IMR-90 (cell line): Measurements from ENCODE around the gene SPRY1. TPM values are rescaled to one million over a fixed set of nuclear protein-coding genes. Genes with fewer than 3 reads are reported as not detected.

ENCODE experiments used
- ATAC-seq: fragments of 200-7000 bp; cut with Tn5 transposase; 2 replicates; pipeline ENCODE4 v1.9.1; 2020; ENCODE audit warnings: low read depth, mild to moderate bottlenecking, moderate library complexity
- BruUV-seq: library from RNA; stranded (reverse); fragments of 400-500 nt; replicated peaks from 2 replicates; lab custom pipeline; 2021; lab: Mats Ljungman, UMichigan
- CTCF ChIA-PET: fragments of 300-600 bp; formaldehyde crosslinking; extraction: SDS; loops from one replicate; lab custom pipeline; 2021; ENCODE audit warnings: antibody characterized with exemption; lab: Yijun Ruan, JAX
- POLR2A ChIA-PET: fragments of 300-600 bp; sonication (Branson Sonifier 250); formaldehyde crosslinking; loops from one replicate; lab custom pipeline; 2022; ENCODE audit warnings: antibody characterized with exemption; ENCODE audit not compliant: unreplicated experiment; lab: Charles Lee
- DNase-seq: peaks from one replicate; pipeline ENCODE4 v3.0.0; 2013
- H2AFZ ChIP-seq: replicated peaks from 2 replicates; pipeline ENCODE3; 2013; ENCODE audit warnings: low read length, mild to moderate bottlenecking; ENCODE audit not compliant: poor library complexity
- H2AK5ac ChIP-seq: 2 replicates; pipeline ENCODE4 v1.6.1; 2013; ENCODE audit warnings: low read depth, low read length, inconsistent platforms
- H2AK9ac ChIP-seq: replicated peaks from 2 replicates; pipeline ENCODE3; 2013; ENCODE audit warnings: mild to moderate bottlenecking, low read depth, low read length, moderate library complexity; ENCODE audit not compliant: poor library complexity
- H2BK120ac ChIP-seq: 2 replicates; pipeline ENCODE4 v1.6.1; 2013; ENCODE audit warnings: low read depth, low read length, inconsistent platforms
- H2BK15ac ChIP-seq: 3 replicates; pipeline ENCODE4 v1.6.1; 2013; ENCODE audit warnings: low read depth, low read length, inconsistent platforms
- H2BK20ac ChIP-seq: 2 replicates; pipeline ENCODE4 v1.6.1; 2013; ENCODE audit warnings: low read depth, mild to moderate bottlenecking, inconsistent platforms, low read length, moderate library complexity
- H2BK5ac ChIP-seq: 2 replicates; pipeline ENCODE4 v1.6.1; 2013; ENCODE audit warnings: mild to moderate bottlenecking, low read depth, low read length, inconsistent platforms; ENCODE audit not compliant: poor library complexity, severe bottlenecking
- H3K14ac ChIP-seq: replicated peaks from 2 replicates; pipeline ENCODE4 v1.6.1; 2013; ENCODE audit warnings: low read depth, low read length, inconsistent platforms
- H3K18ac ChIP-seq: 2 replicates; pipeline ENCODE4 v1.6.1; 2013; ENCODE audit warnings: low read depth, low read length, control low read depth
- H3K23ac ChIP-seq: 2 replicates; pipeline ENCODE4 v1.6.1; 2013; ENCODE audit warnings: low read depth, low read length, inconsistent platforms
- H3K27ac ChIP-seq: 2 replicates; pipeline ENCODE4 v1.5.1; 2013; ENCODE audit warnings: mild to moderate bottlenecking, control low read depth, low read length; ENCODE audit not compliant: insufficient read depth
- H3K27me3 ChIP-seq: 2 replicates; pipeline ENCODE4 v1.6.1; 2013; ENCODE audit warnings: low read length; ENCODE audit not compliant: control insufficient read depth, insufficient read depth
- H3K36me3 ChIP-seq: 2 replicates; pipeline ENCODE4 v1.6.1; 2013; ENCODE audit warnings: low read length, mixed read lengths; ENCODE audit not compliant: control insufficient read depth, insufficient read depth
- H3K4ac ChIP-seq: 2 replicates; pipeline ENCODE4 v1.6.1; 2013; ENCODE audit warnings: low read depth, low read length, inconsistent platforms
- H3K4me1 ChIP-seq: 2 replicates; pipeline ENCODE4 v1.6.1; 2013; ENCODE audit warnings: low read length, mixed read lengths; ENCODE audit not compliant: control insufficient read depth, insufficient read depth
- H3K4me2 ChIP-seq: 2 replicates; pipeline ENCODE4 v1.6.1; 2013; ENCODE audit warnings: low read depth, mild to moderate bottlenecking, control low read depth, low read length, moderate library complexity
- H3K4me3 ChIP-seq: 2 replicates; pipeline ENCODE4 v1.5.1; 2013; ENCODE audit warnings: low read depth, mild to moderate bottlenecking, control low read depth, low read length, moderate library complexity; ENCODE audit not compliant: insufficient read depth
- H3K56ac ChIP-seq: 2 replicates; pipeline ENCODE4 v1.6.1; 2013; ENCODE audit warnings: low read length, inconsistent platforms; ENCODE audit not compliant: insufficient read depth; ENCODE audit errors: extremely low read depth
- H3K79me1 ChIP-seq, 2 experiments: 2 replicates each; pipeline ENCODE4 v1.6.1; 2013; ENCODE audit warnings: low read length in 2 of 2, inconsistent platforms in 1 of 2, low read depth in 1 of 2
- H3K9ac ChIP-seq: 2 replicates; pipeline ENCODE4 v1.6.1; 2013; ENCODE audit warnings: low read depth, low read length, control low read depth
- H3K9me1 ChIP-seq: 2 replicates; pipeline ENCODE4 v1.6.1; 2013; ENCODE audit warnings: low read length, inconsistent platforms; ENCODE audit not compliant: insufficient read depth
- H3K9me3 ChIP-seq: 2 replicates; pipeline ENCODE4 v1.6.1; 2013; ENCODE audit warnings: low read length; ENCODE audit not compliant: control insufficient read depth, insufficient read depth
- H4K20me1 ChIP-seq: 2 replicates; pipeline ENCODE4 v1.6.1; 2013; ENCODE audit warnings: low read length, inconsistent platforms; ENCODE audit not compliant: insufficient read depth
- H4K5ac ChIP-seq: 2 replicates; pipeline ENCODE4 v1.6.1; 2013; ENCODE audit warnings: mild to moderate bottlenecking, low read depth, low read length, control low read depth
- H4K8ac ChIP-seq, 2 experiments: 2 replicates each; pipeline ENCODE4 v1.6.1; 2013; ENCODE audit warnings: low read depth in 2 of 2, low read length in 2 of 2, control low read depth in 1 of 2, inconsistent platforms in 1 of 2
- H4K91ac ChIP-seq: 2 replicates; pipeline ENCODE4 v1.6.1; 2013; ENCODE audit warnings: low read depth, low read length, inconsistent platforms; ENCODE audit not compliant: insufficient read depth
- CEBPB ChIP-seq: IDR thresholded peaks from 2 replicates; pipeline ENCODE4 v1.6.1; 2012; ENCODE audit warnings: low read depth, low read length, improper control_type of control experiment
- MAFK ChIP-seq: IDR thresholded peaks from 2 replicates; pipeline ENCODE4 v1.6.1; 2012; ENCODE audit warnings: low read depth, low read length, improper control_type of control experiment
- NFE2L2 ChIP-seq: fragments of 150-350 bp; IDR thresholded peaks from 2 replicates; pipeline ENCODE4 v1.6.1; 2016; ENCODE audit warnings: low read depth, mild to moderate bottlenecking, low read length
- POLR2A ChIP-seq: IDR thresholded peaks from 2 replicates; pipeline ENCODE4 v1.6.1; 2012; ENCODE audit warnings: mild to moderate bottlenecking, low read depth, low read length
- RFX5 ChIP-seq: IDR thresholded peaks from 2 replicates; pipeline ENCODE4 v1.8.0; 2012; ENCODE audit warnings: low read depth, mild to moderate bottlenecking, low read length, moderate library complexity
- SMC3 ChIP-seq: fragments of 150-350 bp; IDR thresholded peaks from 2 replicates; pipeline ENCODE4 v1.6.1; 2016; ENCODE audit warnings: low read depth, mild to moderate bottlenecking, antibody characterized with exemption, low read length, moderate library complexity
- WGBS, 2 experiments: methylation state at CpG; one replicate each; pipeline versions ENCODE4 v1.1.5 to v1.1.7; 2013; ENCODE audit warnings: missing lambda C conversion rate in 2 of 2; ENCODE audit not compliant: insufficient read length in 1 of 2; ENCODE audit errors: extremely low coverage in 2 of 2; 5-methylcytosine and 5-hydroxymethylcytosine counted together
- dilution Hi-C: fragments of 300-500 bp; cut with HindIII; formaldehyde crosslinking; loops from one replicate; pipeline ENCODE4 v1.14.3; 2018; ENCODE audit warnings: low sequenced_read_pairs; ENCODE audit not compliant: unreplicated experiment
- in situ Hi-C: fragments of 300-500 bp; cut with MboI; formaldehyde crosslinking; loops from 3 replicates; pipeline ENCODE4 v1.14.3; 2019; ENCODE audit warnings: low sequenced_read_pairs, inconsistent platforms, mixed read lengths
- intact Hi-C: fragments of 100-400 bp; cut with micrococcal nuclease; formaldehyde crosslinking; loops from 2 replicates; pipeline ENCODE4 v1.10.0; 2022
- polyA plus RNA-seq, 3 experiments: library from polyadenylated mRNA; depleted of rRNA; stranded (reverse); fragments of >200 nt; gene quantifications; 2 replicates each; pipeline ENCODE4 v1.2.3, GENCODE V29; 2012; ENCODE audit warnings: low replicate concordance in 1 of 3
- total RNA-seq: library from RNA; depleted of rRNA; stranded (reverse); fragments of >200 nt; gene quantifications from 2 replicates; pipeline ENCODE4 v1.2.3, GENCODE V29; 2012

The SPRY1 gene
- total and polyA plus RNA-seq, 2 of the 4 experiments (the other 2 are of a cell fraction), result 1.4 to 2.2 TPM

DNA sequence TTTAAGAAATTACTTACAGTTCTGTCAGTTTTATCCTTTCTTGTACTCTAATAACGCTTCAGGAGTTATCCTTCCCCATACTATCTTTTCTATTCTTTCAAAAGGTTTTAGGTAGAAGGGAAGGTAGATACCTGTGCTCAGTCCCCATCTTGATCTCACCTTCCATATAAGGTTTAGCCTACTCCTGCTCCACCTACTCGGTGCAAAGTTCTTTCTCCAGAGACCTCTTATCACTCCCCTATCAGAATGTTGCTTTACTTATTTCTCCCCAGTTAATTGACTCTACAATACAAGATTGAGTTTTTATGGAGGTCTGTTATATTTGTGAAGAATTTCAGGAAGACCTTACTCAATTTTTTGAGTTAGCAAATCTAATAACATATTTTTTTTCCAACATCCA, 33.9 kb downstream of the SPRY1 start:
- Histone ChIP-seq H2BK5ac (no peak overlapping the region), H4K91ac (no peak overlapping the region), H4K20me1 (no peaks in the 10 kb centered on the region), H3K14ac (no peak overlapping the region), H3K4me2 (no peak overlapping the region), H3K9ac (no peak overlapping the region), H2AK5ac (no peak overlapping the region), H3K4me1 (no peaks in the 10 kb centered on the region), H3K9me1 (no peaks in the 10 kb centered on the region), H3K18ac (no peak overlapping the region), H3K56ac (no peak overlapping the region), H3K27ac (no peak overlapping the region), H4K5ac (no peak overlapping the region), H3K23ac (no peak overlapping the region), H2AFZ (no peak overlapping the region), H2BK120ac (no peak overlapping the region), H3K79me1 (no peaks in the 10 kb centered on the region), H3K27me3 (no peaks in the 10 kb centered on the region), H3K4ac (no peak overlapping the region), H2BK20ac (no peak overlapping the region), H2BK15ac (no peak overlapping the region), H4K8ac (no peak overlapping the region), H3K4me3 (no peak overlapping the region), H3K9me3 (peaks cover 3% of the 10 kb centered on the region; the same call in 1 of the 2 replicates), H3K36me3 (no peaks in the 10 kb centered on the region), H2AK9ac (no peak overlapping the region)
- intact Hi-C loops, result no loop called here
- TF ChIP-seq NFE2L2 (no peak), SMC3 (no peak), POLR2A (no peak), MAFK (no peak), RFX5 (no peak), CEBPB (no peak)
- ATAC-seq, result no peak
- in situ Hi-C loops, result no loop called here
- no TSS peak for BruUV-seq
- ChIA-PET POLR2A (no interaction called here), CTCF (no interaction called here)
- no CpG with 5 or more reads among the region's 2 CpGs for WGBS, 2 experiments
- dilution Hi-C loops, result no loop called here
- DNase-seq, result no peak
